NT2/D1 (cell line): ENCODE measurements around the gene AKAP6.

Experiments used
- YY1 ChIP-seq: IDR thresholded peaks from 2 replicates; pipeline ENCODE4 v1.6.1; 2011; ENCODE audit not compliant: insufficient read length, insufficient read depth
- ZNF274 ChIP-seq: IDR thresholded peaks from 2 replicates; pipeline ENCODE4 v1.6.1; 2011; ENCODE audit warnings: mild to moderate bottlenecking, low read depth, low read length

DNA sequence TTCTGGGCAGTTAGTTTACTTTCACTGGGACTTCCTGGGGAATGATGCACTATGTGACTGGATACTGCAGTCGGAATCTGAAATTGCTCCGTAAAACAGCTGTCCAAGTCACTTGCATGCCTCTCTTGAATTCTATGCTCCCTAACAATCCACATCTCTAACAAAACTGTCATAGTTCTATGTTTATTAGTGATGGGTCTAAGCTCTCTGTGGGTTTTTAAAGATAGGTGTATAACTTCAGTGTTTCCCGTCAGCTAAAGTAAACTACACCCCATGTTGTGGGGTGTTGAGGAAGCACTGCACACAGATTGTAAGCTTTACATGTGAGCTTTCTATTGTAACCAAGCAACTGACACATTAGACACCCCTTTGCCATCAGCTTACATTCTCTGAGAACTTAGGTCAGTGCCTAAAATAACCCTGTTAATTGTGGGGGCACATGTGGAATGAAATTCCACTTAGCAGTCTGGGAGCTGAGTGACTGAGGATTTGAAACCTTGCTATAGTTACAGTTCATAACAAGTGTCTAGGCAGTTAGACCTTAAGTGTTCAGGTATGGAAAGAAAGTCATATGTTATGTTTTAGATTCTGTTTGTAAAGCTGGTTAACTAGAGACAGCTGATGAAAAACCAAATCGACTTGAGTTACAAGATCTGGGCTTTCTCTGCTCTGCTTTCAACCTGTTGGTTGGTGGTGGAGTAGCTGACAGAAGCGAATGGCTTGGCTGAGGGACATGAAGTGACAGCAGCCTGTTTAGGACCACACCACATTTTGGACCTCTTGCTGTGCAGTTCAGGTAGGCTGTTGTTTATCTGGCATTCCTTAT lies 165.7 kb downstream of the AKAP6 start:
- TF ChIP-seq ZNF274 (no peak), YY1 (no peak)
